Sigmoid colon (tissue), 3 donors: Measurements from ENCODE around the gene CES3.

Experiments used
- POLR2A ChIP-seq, 2 donors: fragments of 450-650 bp; IDR thresholded peaks; one replicate each; pipeline ENCODE4 v1.6.1; 2016; ENCODE audit warnings: antibody characterized with exemption in 2 of 2, mild to moderate bottlenecking in 2 of 2, moderate library complexity in 2 of 2
- TF ChIP-seq, protein P1 (sequence below), 4 experiments: fragments of 450-650 bp in 3 of 4; fragments of 200-600 bp in 1 of 4; IDR thresholded peaks; one replicate each; pipeline ENCODE4 v1.5.1; 2016 to 2019; ENCODE audit warnings: antibody characterized with exemption in 4 of 4, mild to moderate bottlenecking in 3 of 4, moderate library complexity in 2 of 4

DNA sequence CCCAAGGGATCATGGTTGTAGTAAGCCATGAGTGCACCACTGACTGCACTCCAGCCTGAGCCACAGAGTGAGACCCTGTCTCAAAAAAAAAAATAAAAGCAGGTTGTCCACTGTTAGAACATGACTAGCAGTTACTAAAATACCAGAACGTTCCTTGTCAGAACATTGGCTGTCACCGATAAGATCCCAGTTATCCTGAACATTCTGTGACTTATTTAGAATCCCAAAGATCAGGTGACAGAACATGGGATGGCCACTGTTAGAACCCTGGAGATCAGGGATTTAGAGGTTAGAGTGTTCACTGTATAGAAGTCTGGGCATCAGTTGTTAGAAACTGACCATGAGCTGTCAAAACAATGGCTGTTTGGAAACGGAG lies 35.9 kb downstream of the CES3 start:
- TF ChIP-seq POLR2A (IDR thresholded peaks at IDR 0.05) = no peak
- TF ChIP-seq, protein P1, sequence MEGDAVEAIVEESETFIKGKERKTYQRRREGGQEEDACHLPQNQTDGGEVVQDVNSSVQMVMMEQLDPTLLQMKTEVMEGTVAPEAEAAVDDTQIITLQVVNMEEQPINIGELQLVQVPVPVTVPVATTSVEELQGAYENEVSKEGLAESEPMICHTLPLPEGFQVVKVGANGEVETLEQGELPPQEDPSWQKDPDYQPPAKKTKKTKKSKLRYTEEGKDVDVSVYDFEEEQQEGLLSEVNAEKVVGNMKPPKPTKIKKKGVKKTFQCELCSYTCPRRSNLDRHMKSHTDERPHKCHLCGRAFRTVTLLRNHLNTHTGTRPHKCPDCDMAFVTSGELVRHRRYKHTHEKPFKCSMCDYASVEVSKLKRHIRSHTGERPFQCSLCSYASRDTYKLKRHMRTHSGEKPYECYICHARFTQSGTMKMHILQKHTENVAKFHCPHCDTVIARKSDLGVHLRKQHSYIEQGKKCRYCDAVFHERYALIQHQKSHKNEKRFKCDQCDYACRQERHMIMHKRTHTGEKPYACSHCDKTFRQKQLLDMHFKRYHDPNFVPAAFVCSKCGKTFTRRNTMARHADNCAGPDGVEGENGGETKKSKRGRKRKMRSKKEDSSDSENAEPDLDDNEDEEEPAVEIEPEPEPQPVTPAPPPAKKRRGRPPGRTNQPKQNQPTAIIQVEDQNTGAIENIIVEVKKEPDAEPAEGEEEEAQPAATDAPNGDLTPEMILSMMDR (IDR thresholded peaks at IDR 0.05) = no peak
